MCF 10A (cell line): ENCODE results near the gene MAGI1. TPM values are rescaled to one million over a fixed set of nuclear protein-coding genes. Genes with fewer than 3 reads are reported as not detected.
A peak's percentile ranks its signal among the peaks of the same experiment; 100 is the strongest.

Experiments
- BruUV-seq: library from RNA; stranded (reverse); fragments of 400-500 nt; replicated peaks from 2 replicates; lab custom pipeline; 2021; lab: Mats Ljungman, UMichigan
- CTCF ChIA-PET: fragments of 300-600 bp; sonication (Branson Sonifier 250); formaldehyde crosslinking; extraction: SDS; loops from one replicate; lab custom pipeline; 2021; ENCODE audit warnings: antibody characterized with exemption, inconsistent platforms; lab: Yijun Ruan, JAX
- POLR2A ChIA-PET: fragments of 300-600, 350-650 bp; sonication (Branson Sonifier 250); formaldehyde crosslinking; extraction: SDS; loops from one replicate; lab custom pipeline; 2020; ENCODE audit warnings: antibody characterized with exemption, inconsistent platforms; lab: Yijun Ruan, JAX
- DNase-seq: peaks from one replicate; pipeline ENCODE4 v3.0.0-alpha.2; 2018; ENCODE audit not compliant: unreplicated experiment
- H3K27ac Mint-ChIP-seq: one replicate; pipeline ENCODE4 v1.8.0; 2022; ENCODE audit warnings: mild to moderate bottlenecking, low read depth, mixed read lengths; ENCODE audit not compliant: unreplicated experiment
- H3K27me3 Mint-ChIP-seq: one replicate; pipeline ENCODE4 v1.8.0; 2022; ENCODE audit warnings: mixed read lengths; ENCODE audit not compliant: insufficient read depth, unreplicated experiment
- H3K36me3 Mint-ChIP-seq: one replicate; pipeline ENCODE4 v1.8.0; 2022; ENCODE audit warnings: mild to moderate bottlenecking, moderate library complexity, mixed read lengths; ENCODE audit not compliant: insufficient read depth, unreplicated experiment
- H3K4me1 Mint-ChIP-seq: one replicate; pipeline ENCODE4 v1.8.0; 2022; ENCODE audit warnings: mixed read lengths; ENCODE audit not compliant: insufficient read depth, unreplicated experiment
- H3K4me3 Mint-ChIP-seq: one replicate; pipeline ENCODE4 v1.8.0; 2022; ENCODE audit warnings: mild to moderate bottlenecking, moderate library complexity, mixed read lengths; ENCODE audit not compliant: unreplicated experiment
- H3K9me3 Mint-ChIP-seq: one replicate; pipeline ENCODE4 v1.8.0; 2022; ENCODE audit warnings: mixed read lengths; ENCODE audit not compliant: unreplicated experiment
- intact Hi-C: fragments of 100-400 bp; cut with micrococcal nuclease; formaldehyde crosslinking; loops from 2 replicates; pipeline ENCODE4 v1.14.1; 2022
- total RNA-seq: library from RNA; stranded (reverse); gene quantifications from 2 replicates; pipeline ENCODE4 v1.2.3, GENCODE V29; 2022
- TF ChIP-seq, protein P1 (sequence below): fragments of 200-600 bp; IDR thresholded peaks from one replicate; pipeline ENCODE4 v1.8.0; 2022; ENCODE audit warnings: antibody characterized with exemption, mild to moderate bottlenecking; ENCODE audit not compliant: unreplicated experiment

MAGI1 gene
- total RNA-seq, 1 experiment from 2014 or later: 6.2 TPM

DNA sequence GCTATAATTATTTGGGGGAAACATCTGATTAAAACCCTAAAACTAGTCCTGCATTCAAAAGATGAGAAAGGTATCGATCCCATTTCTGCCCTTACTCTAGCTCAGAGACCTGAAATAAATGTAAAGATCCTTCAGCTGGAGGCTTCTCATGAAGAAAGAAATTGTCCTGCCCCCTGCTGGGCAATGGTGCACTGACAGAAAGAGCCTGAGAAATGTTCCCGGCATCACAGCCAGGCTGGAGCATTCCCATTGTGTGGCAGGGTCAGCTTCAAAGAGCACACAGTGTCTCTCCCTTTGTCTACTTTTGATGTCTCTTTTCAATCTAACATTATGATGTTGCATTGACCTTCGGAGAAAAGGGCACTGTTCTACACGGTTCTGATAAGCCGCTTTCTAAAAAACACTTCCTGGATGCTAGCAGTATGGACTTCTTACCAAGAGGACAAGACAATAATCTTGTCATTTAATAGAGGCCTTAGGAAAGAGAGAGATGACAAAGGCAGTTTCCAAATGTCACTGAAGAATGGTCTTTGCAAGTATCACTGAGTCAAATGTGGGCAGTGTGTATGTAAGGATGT lies 287.5 kb downstream of the MAGI1 start:
- H3K4me1 Mint-ChIP-seq: no peaks in the 10 kb centered on the region
- H3K27ac Mint-ChIP-seq: no peak overlapping the region
- POLR2A ChIA-PET: no interaction called here

DNA sequence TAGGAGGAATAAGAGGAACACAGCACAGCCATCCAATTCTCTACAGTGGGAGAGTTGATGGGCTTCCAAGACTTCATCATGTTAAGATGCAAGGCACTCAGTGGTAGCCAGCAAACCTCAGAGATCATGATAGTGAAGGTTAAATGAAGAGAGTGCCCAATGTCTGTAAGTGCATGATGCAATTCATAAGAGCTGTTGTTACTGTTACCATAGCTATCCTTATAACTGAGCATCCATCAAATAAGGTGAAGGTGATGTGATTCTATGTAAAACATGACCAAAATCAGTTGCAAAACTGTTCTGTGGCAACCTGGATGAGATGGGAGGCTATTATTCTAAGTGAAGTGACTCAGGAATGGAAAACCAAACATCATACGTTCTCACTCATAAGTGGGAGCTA lies 289.7 kb downstream of the MAGI1 start:
- intact Hi-C loops: no loop called here
- TF ChIP-seq, protein P1, sequence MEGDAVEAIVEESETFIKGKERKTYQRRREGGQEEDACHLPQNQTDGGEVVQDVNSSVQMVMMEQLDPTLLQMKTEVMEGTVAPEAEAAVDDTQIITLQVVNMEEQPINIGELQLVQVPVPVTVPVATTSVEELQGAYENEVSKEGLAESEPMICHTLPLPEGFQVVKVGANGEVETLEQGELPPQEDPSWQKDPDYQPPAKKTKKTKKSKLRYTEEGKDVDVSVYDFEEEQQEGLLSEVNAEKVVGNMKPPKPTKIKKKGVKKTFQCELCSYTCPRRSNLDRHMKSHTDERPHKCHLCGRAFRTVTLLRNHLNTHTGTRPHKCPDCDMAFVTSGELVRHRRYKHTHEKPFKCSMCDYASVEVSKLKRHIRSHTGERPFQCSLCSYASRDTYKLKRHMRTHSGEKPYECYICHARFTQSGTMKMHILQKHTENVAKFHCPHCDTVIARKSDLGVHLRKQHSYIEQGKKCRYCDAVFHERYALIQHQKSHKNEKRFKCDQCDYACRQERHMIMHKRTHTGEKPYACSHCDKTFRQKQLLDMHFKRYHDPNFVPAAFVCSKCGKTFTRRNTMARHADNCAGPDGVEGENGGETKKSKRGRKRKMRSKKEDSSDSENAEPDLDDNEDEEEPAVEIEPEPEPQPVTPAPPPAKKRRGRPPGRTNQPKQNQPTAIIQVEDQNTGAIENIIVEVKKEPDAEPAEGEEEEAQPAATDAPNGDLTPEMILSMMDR: no peak
- Mint-ChIP-seq H3K27me3 (no peaks in the 10 kb centered on the region), H3K9me3 (no peaks in the 10 kb centered on the region), H3K4me3 (no peak overlapping the region), H3K36me3 (no peaks in the 10 kb centered on the region), H3K27ac (no peak overlapping the region), H3K4me1 (no peaks in the 10 kb centered on the region)
- no TSS peak for BruUV-seq
- POLR2A ChIA-PET: no interaction called here
- CTCF ChIA-PET: interaction anchor here (0.5 to 1.3 kb wide), 12 partner anchors 8 to 1218 kb away, joined by 3 to 6 read pairs (median 3); no protein-coding TSS in a partner anchor
- DNase-seq: no peak

More for the DNA sequence above, 287.5 kb downstream of the MAGI1 start:
- intact Hi-C loops: loop anchor here (1.0 kb wide), 1 partner anchor 1218 kb away; no protein-coding TSS in a partner anchor
- TF ChIP-seq, protein P1: peak; percentile 63
- no peaks in the 10 kb centered on the region for H3K27me3 Mint-ChIP-seq
- peak; percentile 58 for DNase-seq
- no peaks in the 10 kb centered on the region for H3K36me3 Mint-ChIP-seq
- CTCF ChIA-PET: interaction anchor here (0.6 to 3.4 kb wide), 34 partner anchors 8 to 1222 kb away, joined by 3 to 26 read pairs (median 4); no protein-coding TSS in a partner anchor
- H3K4me3 Mint-ChIP-seq: no peak overlapping the region
- BruUV-seq: no TSS peak
- no peaks in the 10 kb centered on the region for H3K9me3 Mint-ChIP-seq

DNA sequence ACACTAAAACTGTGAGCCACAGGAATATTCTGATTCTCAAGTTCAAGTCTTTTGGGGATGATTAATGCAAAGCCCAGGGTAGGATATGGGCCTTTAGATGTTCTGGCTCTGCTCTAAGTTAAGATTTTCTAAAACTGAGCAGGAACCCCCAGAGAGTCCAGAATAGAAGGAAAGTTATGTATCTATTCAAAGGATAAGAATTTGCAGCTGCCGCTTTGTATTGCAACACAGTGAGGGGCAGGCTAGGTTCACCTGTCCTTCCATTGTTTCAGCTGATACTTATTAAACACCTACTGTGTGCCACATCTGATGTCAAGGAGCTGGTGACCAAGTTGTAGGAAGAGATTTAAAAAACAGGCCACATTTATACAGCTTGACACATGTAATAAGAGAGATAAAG lies 290.4 kb downstream of the MAGI1 start:
- Mint-ChIP-seq H3K4me3 (no peak overlapping the region), H3K4me1 (no peaks in the 10 kb centered on the region), H3K27ac (no peak overlapping the region), H3K36me3 (no peaks in the 10 kb centered on the region), H3K27me3 (no peaks in the 10 kb centered on the region), H3K9me3 (no peaks in the 10 kb centered on the region)
- ChIA-PET CTCF (interaction anchor here (0.5 to 1.3 kb wide), 4 partner anchors 47 to 1217 kb away, joined by 3 to 5 read pairs (median 4); no protein-coding TSS in a partner anchor), POLR2A (no interaction called here)
- no peak for DNase-seq
- BruUV-seq: no TSS peak
- intact Hi-C loops: no loop called here
- TF ChIP-seq, protein P1: no peak

DNA sequence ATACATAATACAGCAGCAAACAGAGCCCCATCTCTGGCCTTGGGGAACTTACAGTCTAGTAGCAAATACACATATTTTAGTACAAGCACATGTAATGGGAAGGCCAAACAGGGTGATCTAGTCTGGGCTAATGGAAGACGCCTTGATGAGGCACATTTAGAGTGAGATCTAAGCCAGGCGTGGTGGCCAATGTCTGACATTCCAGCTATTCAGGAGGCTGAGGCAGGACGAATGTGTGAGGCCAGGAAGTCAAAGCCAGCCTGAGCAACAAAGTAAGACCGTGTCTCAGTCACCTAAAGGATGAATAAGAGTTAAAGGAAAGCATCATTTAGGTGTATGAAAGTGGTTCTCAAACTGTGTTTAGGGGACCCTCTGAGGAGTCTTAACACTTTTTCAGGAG lies 291.9 kb downstream of the MAGI1 start:
- intact Hi-C loops: no loop called here
- Mint-ChIP-seq H3K27me3 (no peaks in the 10 kb centered on the region), H3K4me3 (no peak overlapping the region), H3K9me3 (no peaks in the 10 kb centered on the region), H3K27ac (no peak overlapping the region), H3K36me3 (no peaks in the 10 kb centered on the region), H3K4me1 (no peaks in the 10 kb centered on the region)
- DNase-seq: no peak
- no TSS peak for BruUV-seq
- POLR2A ChIA-PET: no interaction called here
- TF ChIP-seq, protein P1: no peak
- CTCF ChIA-PET: interaction anchor here (1.2 kb wide), 1 partner anchor 27 kb away, joined by 3 read pairs; no protein-coding TSS in a partner anchor
